Astrocyte (in vitro differentiated cells and primary cell): Measurements from ENCODE around the gene IL15. TPM values are rescaled to one million over a fixed set of nuclear protein-coding genes. Genes with fewer than 3 reads are reported as not detected.

ENCODE experiments used
- DNase-seq: peaks from one replicate; pipeline ENCODE4 v3.0.0-alpha.2; 2010; ENCODE audit warnings: low read depth
- FAIRE-seq: peaks from 2 replicates; lab custom pipeline; 2011; peaks lifted over from hg19 to GRCh38; lab: Jason Lieb, UNC
- H2AFZ ChIP-seq: 2 replicates; pipeline ENCODE4 v1.6.0; 2012; ENCODE audit warnings: low read depth, low read length, inconsistent platforms
- H3K27ac ChIP-seq: 2 replicates; pipeline ENCODE4 v1.5.1; 2011; ENCODE audit warnings: low read depth, low read length, inconsistent platforms
- H3K27me3 ChIP-seq: 2 replicates; pipeline ENCODE4 v1.6.0; 2011; ENCODE audit warnings: low read length, inconsistent platforms; ENCODE audit not compliant: insufficient read depth
- H3K36me3 ChIP-seq: 2 replicates; pipeline ENCODE4 v1.5.1; 2011; ENCODE audit warnings: low read length, inconsistent platforms; ENCODE audit not compliant: insufficient read depth
- H3K4me1 ChIP-seq: 2 replicates; pipeline ENCODE4 v1.5.1; 2011; ENCODE audit warnings: low read length, inconsistent platforms; ENCODE audit not compliant: insufficient read depth
- H3K4me2 ChIP-seq: 2 replicates; pipeline ENCODE4 v1.6.0; 2012; ENCODE audit warnings: low read length, inconsistent platforms
- H3K4me3 ChIP-seq: 2 replicates; pipeline ENCODE4 v1.5.1; 2011; ENCODE audit warnings: low read depth, mild to moderate bottlenecking, low read length, inconsistent platforms; ENCODE audit not compliant: insufficient read depth
- H3K79me2 ChIP-seq: 2 replicates; pipeline ENCODE4 v1.6.0; 2012; ENCODE audit warnings: mild to moderate bottlenecking, low read length, inconsistent platforms; ENCODE audit not compliant: insufficient read depth
- H3K9ac ChIP-seq: 2 replicates; pipeline ENCODE4 v1.6.0; 2012; ENCODE audit warnings: mild to moderate bottlenecking, low read length, inconsistent platforms
- H3K9me3 ChIP-seq: 2 replicates; pipeline ENCODE4 v1.5.1; 2012; ENCODE audit warnings: low read depth, mild to moderate bottlenecking, low read length, inconsistent platforms; ENCODE audit not compliant: insufficient read depth
- H4K20me1 ChIP-seq: 2 replicates; pipeline ENCODE4 v1.6.0; 2012; ENCODE audit warnings: low read length, inconsistent platforms; ENCODE audit not compliant: insufficient read depth
- H3K27ac Mint-ChIP-seq: one replicate; pipeline ENCODE4 v1.8.0; 2021; ENCODE audit warnings: mild to moderate bottlenecking, mixed read lengths; ENCODE audit not compliant: unreplicated experiment
- H3K27me3 Mint-ChIP-seq: one replicate; pipeline ENCODE4 v1.8.0; 2021; ENCODE audit warnings: low read depth, mixed read lengths; ENCODE audit not compliant: unreplicated experiment
- H3K36me3 Mint-ChIP-seq: one replicate; pipeline ENCODE4 v1.8.0; 2021; ENCODE audit warnings: low read depth, mixed read lengths; ENCODE audit not compliant: unreplicated experiment
- H3K4me1 Mint-ChIP-seq: one replicate; pipeline ENCODE4 v1.8.0; 2021; ENCODE audit warnings: low read depth, mixed read lengths; ENCODE audit not compliant: unreplicated experiment
- H3K4me3 Mint-ChIP-seq: one replicate; pipeline ENCODE4 v1.8.0; 2021; ENCODE audit warnings: mild to moderate bottlenecking, moderate library complexity, mixed read lengths; ENCODE audit not compliant: unreplicated experiment
- H3K9me3 Mint-ChIP-seq: one replicate; pipeline ENCODE4 v1.8.0; 2021; ENCODE audit warnings: mild to moderate bottlenecking, mixed read lengths; ENCODE audit not compliant: unreplicated experiment
- CTCF ChIP-seq: IDR thresholded peaks from 2 replicates; pipeline ENCODE4 v1.5.1; 2011; ENCODE audit warnings: low read depth, mild to moderate bottlenecking, inconsistent platforms, low read length, moderate library complexity; ENCODE audit not compliant: insufficient read depth
- EZH2 ChIP-seq: IDR thresholded peaks from 2 replicates; pipeline ENCODE4 v1.6.1; 2012; ENCODE audit warnings: mild to moderate bottlenecking, low read length, inconsistent platforms; ENCODE audit not compliant: insufficient read depth
- total RNA-seq: library from RNA; stranded (reverse); gene quantifications from 2 replicates; pipeline ENCODE4 v1.2.1, GENCODE V29; 2021

IL15 gene
- total RNA-seq, 1 donor from 2014 or later: 3.6 TPM

- H3K9ac ChIP-seq: no peak overlapping the region
- Mint-ChIP-seq H3K27ac (peak overlapping the region; percentile 79), H3K36me3 (no peaks in the 10 kb centered on the region), H3K27me3 (no peaks in the 10 kb centered on the region), H3K4me1 (peaks cover 25% of the 10 kb centered on the region), H3K9me3 (no peaks in the 10 kb centered on the region), H3K4me3 (peak overlapping the region; percentile 42)
- H3K9me3 ChIP-seq: no peaks in the 10 kb centered on the region
- no peaks in the 10 kb centered on the region for H4K20me1 ChIP-seq
- H3K27me3 ChIP-seq: no peaks in the 10 kb centered on the region
- no peaks in the 10 kb centered on the region for H3K79me2 ChIP-seq
- peak overlapping the region; percentile 64 for H3K27ac ChIP-seq
- no peaks in the 10 kb centered on the region for H3K36me3 ChIP-seq
- peaks cover 16% of the 10 kb centered on the region for H3K4me1 ChIP-seq
- no peak overlapping the region for H2AFZ ChIP-seq
- DNase-seq (peak; percentile 81), FAIRE-seq (peak; percentile 86)
- TF ChIP-seq CTCF: no peak
- TF ChIP-seq EZH2: no peak
- H3K4me2 ChIP-seq: peak overlapping the region; percentile 71
- H3K4me3 ChIP-seq: peak overlapping the region; percentile 4
These were observed 77.5 kb downstream of the IL15 start for GRCh38 chr4:141713771-141714445.

- Mint-ChIP-seq H3K27ac (no peak overlapping the region), H3K36me3 (peaks cover 2% of the 10 kb centered on the region), H3K4me1 (peaks cover 7% of the 10 kb centered on the region), H3K27me3 (no peaks in the 10 kb centered on the region), H3K9me3 (no peaks in the 10 kb centered on the region), H3K4me3 (no peak overlapping the region)
- H2AFZ ChIP-seq: no peak overlapping the region
- TF ChIP-seq CTCF (no peak), EZH2 (no peak)
- H3K4me3 ChIP-seq: no peak overlapping the region
- H3K9me3 ChIP-seq: no peaks in the 10 kb centered on the region
- no peaks in the 10 kb centered on the region for H3K27me3 ChIP-seq
- no peaks in the 10 kb centered on the region for H4K20me1 ChIP-seq
- H3K4me2 ChIP-seq: no peak overlapping the region
- DNase-seq (no peak), FAIRE-seq (no peak)
- H3K9ac ChIP-seq: no peak overlapping the region
- H3K79me2 ChIP-seq: no peaks in the 10 kb centered on the region
- no peaks in the 10 kb centered on the region for H3K36me3 ChIP-seq
- H3K27ac ChIP-seq: no peak overlapping the region
- peaks cover under 1% of the 10 kb centered on the region for H3K4me1 ChIP-seq
These were observed 83.2 kb downstream of the IL15 start for GRCh38 chr4:141719585-141719984.

GRCh38 chr4:141721174-141721573, 84.8 kb downstream of the IL15 start:
- no peaks in the 10 kb centered on the region for H3K36me3 ChIP-seq
- H3K4me2 ChIP-seq: no peak overlapping the region
- no peak overlapping the region for H3K27ac Mint-ChIP-seq
- no peaks in the 10 kb centered on the region for H3K4me1 ChIP-seq
- H3K27ac ChIP-seq: no peak overlapping the region
- no peaks in the 10 kb centered on the region for H4K20me1 ChIP-seq
- no peak overlapping the region for H3K4me3 Mint-ChIP-seq
- TF ChIP-seq EZH2 (no peak), CTCF (no peak)
- no peaks in the 10 kb centered on the region for H3K27me3 ChIP-seq
- no peaks in the 10 kb centered on the region for H3K79me2 ChIP-seq
- H3K4me1 Mint-ChIP-seq: no peaks in the 10 kb centered on the region
- H3K9me3 Mint-ChIP-seq: no peaks in the 10 kb centered on the region
- no peaks in the 10 kb centered on the region for H3K9me3 ChIP-seq
- peaks cover 2% of the 10 kb centered on the region for H3K36me3 Mint-ChIP-seq
- no peaks in the 10 kb centered on the region for H3K27me3 Mint-ChIP-seq
- no peak overlapping the region for H2AFZ ChIP-seq
- H3K4me3 ChIP-seq: no peak overlapping the region
- DNase-seq (no peak), FAIRE-seq (no peak)
- no peak overlapping the region for H3K9ac ChIP-seq
